SK-N-SH (cell line): Measurements from ENCODE around the gene GALNT18. TPM values are rescaled to one million over a fixed set of nuclear protein-coding genes. Genes with fewer than 3 reads are reported as not detected.

Experiments
- CTCF ChIA-PET: fragments of 300-600, 350-600 bp; formaldehyde crosslinking; extraction: SDS; loops from one replicate; lab custom pipeline; 2021; lab: Yijun Ruan, JAX
- POLR2A ChIA-PET: fragments of 350-600 bp; sonication (Branson Sonifier 250); formaldehyde crosslinking; extraction: SDS; loops from one replicate; lab custom pipeline; 2020; ENCODE audit warnings: antibody characterized with exemption, inconsistent platforms; lab: Yijun Ruan, JAX
- DNase-seq: peaks from one replicate; pipeline ENCODE4 v3.0.0; 2012
- H2AFZ ChIP-seq: fragments of 200-600 bp; sonication (generic); 2 replicates; pipeline ENCODE4 v1.8.1; 2016; ENCODE audit warnings: antibody characterized with exemption, mild to moderate bottlenecking, low read depth
- H3F3A ChIP-seq: fragments of 200-600 bp; sonication (generic); replicated peaks from 2 replicates; pipeline ENCODE3; 2016; ENCODE audit warnings: antibody characterized with exemption, mild to moderate bottlenecking; ENCODE audit not compliant: insufficient read depth
- H3K27ac ChIP-seq, 2 experiments: fragments of 200-500 bp in 1 of 2; fragments of 200-600 bp in 1 of 2; sonication (Bioruptor generic) in 1 of 2; sonication (generic), shearing (Covaris generic) in 1 of 2; 2 replicates each; pipeline versions ENCODE4 v1.5.1 to v1.6.1; 2014 to 2016; ENCODE audit warnings: low read depth in 2 of 2, inconsistent platforms in 1 of 2, low read length in 1 of 2, mild to moderate bottlenecking in 1 of 2, mixed read lengths in 1 of 2
- H3K27me3 ChIP-seq: fragments of 200-600 bp; sonication (generic), shearing (Covaris generic); 2 replicates; pipeline ENCODE4 v1.6.1; 2016; ENCODE audit warnings: mixed run types; ENCODE audit not compliant: insufficient read depth
- H3K36me3 ChIP-seq, 2 experiments: fragments of 200-500 bp in 1 of 2; fragments of 200-600 bp in 1 of 2; sonication (Bioruptor generic) in 1 of 2; sonication (generic) in 1 of 2; replicated peaks in 1 of 2; 2 replicates each; pipeline versions ENCODE3 to v1.5.1; 2014 to 2016; ENCODE audit warnings: low read length in 1 of 2, mild to moderate bottlenecking in 1 of 2; ENCODE audit not compliant: insufficient read depth in 2 of 2, control insufficient read depth in 1 of 2
- H3K4me1 ChIP-seq, 2 experiments: fragments of 200-500 bp in 1 of 2; fragments of 200-600 bp in 1 of 2; sonication (Bioruptor generic) in 1 of 2; sonication (generic), shearing (Covaris generic) in 1 of 2; 2 replicates each; pipeline versions ENCODE4 v1.5.1 to v1.6.1; 2014 to 2016; ENCODE audit warnings: low read depth in 1 of 2, low read length in 1 of 2, mixed run types in 1 of 2; ENCODE audit not compliant: insufficient read depth in 2 of 2, control insufficient read depth in 1 of 2
- H3K4me2 ChIP-seq: fragments of 200-600 bp; sonication (generic), shearing (Covaris generic); 2 replicates; pipeline ENCODE4 v1.6.1; 2017; ENCODE audit warnings: mixed run types
- H3K4me3 ChIP-seq, 2 experiments: fragments of 200-500 bp in 1 of 2; fragments of 200-600 bp in 1 of 2; sonication (Bioruptor generic) in 1 of 2; sonication (generic), shearing (Covaris generic) in 1 of 2; 2 replicates each; pipeline versions ENCODE4 v1.5.1 to v1.8.1; 2014 to 2016; ENCODE audit warnings: low read depth in 2 of 2, inconsistent platforms in 1 of 2, low read length in 1 of 2, mild to moderate bottlenecking in 1 of 2, mixed read lengths in 1 of 2, moderate library complexity in 1 of 2
- H3K79me2 ChIP-seq: fragments of 200-600 bp; sonication (generic); 2 replicates; pipeline ENCODE4 v1.8.1; 2017; ENCODE audit warnings: mild to moderate bottlenecking; ENCODE audit not compliant: insufficient read depth
- H3K9ac ChIP-seq: fragments of 200-600 bp; sonication (generic); 2 replicates; pipeline ENCODE4 v1.6.1; 2017; ENCODE audit warnings: mixed run types
- H3K9me2 ChIP-seq: fragments of 200-600 bp; sonication (generic); 2 replicates; pipeline ENCODE4 v1.6.1; 2017; ENCODE audit warnings: mixed run types
- H3K9me3 ChIP-seq: fragments of 200-600 bp; sonication (generic); 2 replicates; pipeline ENCODE4 v1.6.1; 2017; ENCODE audit warnings: mixed run types, mild to moderate bottlenecking, moderate library complexity
- H4K20me1 ChIP-seq: fragments of 200-600 bp; sonication (generic); 2 replicates; pipeline ENCODE4 v1.6.1; 2017; ENCODE audit warnings: mild to moderate bottlenecking, mixed run types; ENCODE audit not compliant: insufficient read depth
- CHD2 ChIP-seq: fragments of 150-350 bp; IDR thresholded peaks from 2 replicates; pipeline ENCODE4 v1.6.1; 2018; ENCODE audit warnings: low read length; ENCODE audit not compliant: partially characterized antibody
- EP300 ChIP-seq, 2 experiments: IDR thresholded peaks; 2 replicates each; pipeline versions ENCODE4 v1.4.0 to v1.6.1; 2012; ENCODE audit warnings: borderline replicate concordance in 1 of 2, low read depth in 1 of 2, low read length in 1 of 2
- RAD21 ChIP-seq: IDR thresholded peaks from 2 replicates; pipeline ENCODE4 v1.6.1; 2012; ENCODE audit warnings: mild to moderate bottlenecking, low read length
- RFX5 ChIP-seq: IDR thresholded peaks from 2 replicates; pipeline ENCODE4 v1.6.1; 2012; ENCODE audit warnings: mild to moderate bottlenecking, improper control_type of control experiment, low read length
- SIN3A ChIP-seq: IDR thresholded peaks from 2 replicates; pipeline ENCODE4 v1.6.1; 2012; ENCODE audit warnings: low read depth, mild to moderate bottlenecking, low read length, moderate library complexity, borderline replicate concordance
- WGBS: methylation state at CpG from one replicate; pipeline ENCODE4 v1.1.6; 2017; ENCODE audit warnings: low lambda C conversion rate; 5-methylcytosine and 5-hydroxymethylcytosine counted together
- polyA plus RNA-seq, 3 experiments: library from polyadenylated mRNA; depleted of rRNA; stranded (reverse); fragments of >200 nt; gene quantifications; 2 replicates each; pipeline ENCODE4 v1.2.3, GENCODE V29; 2012
- TF ChIP-seq, protein P1 (sequence below): IDR thresholded peaks from 2 replicates; pipeline ENCODE4 v1.4.0; 2012; ENCODE audit warnings: low read depth
- TF ChIP-seq, protein P2 (sequence below): IDR thresholded peaks from 2 replicates; pipeline ENCODE4 v1.4.0; 2012; ENCODE audit warnings: low read depth, borderline replicate concordance
- TF ChIP-seq, protein P3 (sequence below): fragments of 200-600 bp; sonication (generic); IDR thresholded peaks from 2 replicates; pipeline ENCODE4 v1.6.1; 2017; ENCODE audit warnings: antibody characterized with exemption, mild to moderate bottlenecking, moderate library complexity

The GALNT18 gene
- polyA plus RNA-seq, 1 of the 3 experiments (the other 2 are of a cell fraction): 0.64 TPM

DNA sequence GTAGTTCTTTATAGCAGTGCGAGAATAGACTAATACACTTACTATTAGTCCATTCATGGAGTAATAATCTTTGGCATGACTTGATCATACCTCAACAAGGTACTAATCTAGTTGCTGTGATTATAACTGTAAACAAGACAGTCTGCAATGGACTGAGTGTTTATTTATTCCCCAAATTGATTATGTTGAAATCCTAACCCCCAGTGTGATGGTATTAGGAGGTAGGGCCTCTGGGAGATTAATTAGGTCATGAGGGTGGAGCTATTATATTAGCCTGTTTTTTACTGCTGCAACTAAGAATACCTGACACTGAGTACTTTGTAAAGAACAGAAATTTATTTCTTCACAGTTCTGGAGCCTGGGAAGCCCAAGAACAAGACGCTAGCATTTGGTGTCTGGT is 237.8 kb downstream of the GALNT18 start:
- Histone ChIP-seq H3K27ac (no peak overlapping the region), H3K9ac (no peak overlapping the region), H3K4me1 (peaks cover 0 to 5% of the 10 kb centered on the region in 2 experiments; a peak in 1 of 4 replicates), H2AFZ (no peak overlapping the region), H3K4me3 (no peak overlapping the region), H3K9me2 (no peaks in the 10 kb centered on the region), H3K27me3 (no peaks in the 10 kb centered on the region), H3K79me2 (no peaks in the 10 kb centered on the region), H3K36me3 (no peaks in the 10 kb centered on the region), H3K4me2 (no peak overlapping the region), H3K9me3 (no peaks in the 10 kb centered on the region), H3F3A (no peaks in the 10 kb centered on the region), H4K20me1 (no peaks in the 10 kb centered on the region)
- ChIA-PET CTCF (no interaction called here), POLR2A (no interaction called here)
- 57% methylated on average over 2 of the region's 2 CpGs for WGBS
- no peak for DNase-seq
- TF ChIP-seq EP300 (IDR thresholded peaks at IDR 0.05; ENCODE audit: borderline replicate concordance in 1 of 2, low read depth in 1 of 2, low read length in 1 of 2) (no peak), SIN3A (no peak), RAD21 (no peak), CHD2 (no peak), RFX5 (no peak)
- TF ChIP-seq, protein P1, sequence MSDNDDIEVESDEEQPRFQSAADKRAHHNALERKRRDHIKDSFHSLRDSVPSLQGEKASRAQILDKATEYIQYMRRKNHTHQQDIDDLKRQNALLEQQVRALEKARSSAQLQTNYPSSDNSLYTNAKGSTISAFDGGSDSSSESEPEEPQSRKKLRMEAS: no peak
- TF ChIP-seq, protein P2, sequence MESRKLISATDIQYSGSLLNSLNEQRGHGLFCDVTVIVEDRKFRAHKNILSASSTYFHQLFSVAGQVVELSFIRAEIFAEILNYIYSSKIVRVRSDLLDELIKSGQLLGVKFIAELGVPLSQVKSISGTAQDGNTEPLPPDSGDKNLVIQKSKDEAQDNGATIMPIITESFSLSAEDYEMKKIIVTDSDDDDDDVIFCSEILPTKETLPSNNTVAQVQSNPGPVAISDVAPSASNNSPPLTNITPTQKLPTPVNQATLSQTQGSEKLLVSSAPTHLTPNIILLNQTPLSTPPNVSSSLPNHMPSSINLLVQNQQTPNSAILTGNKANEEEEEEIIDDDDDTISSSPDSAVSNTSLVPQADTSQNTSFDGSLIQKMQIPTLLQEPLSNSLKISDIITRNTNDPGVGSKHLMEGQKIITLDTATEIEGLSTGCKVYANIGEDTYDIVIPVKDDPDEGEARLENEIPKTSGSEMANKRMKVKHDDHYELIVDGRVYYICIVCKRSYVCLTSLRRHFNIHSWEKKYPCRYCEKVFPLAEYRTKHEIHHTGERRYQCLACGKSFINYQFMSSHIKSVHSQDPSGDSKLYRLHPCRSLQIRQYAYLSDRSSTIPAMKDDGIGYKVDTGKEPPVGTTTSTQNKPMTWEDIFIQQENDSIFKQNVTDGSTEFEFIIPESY: no peak
- TF ChIP-seq, protein P3, sequence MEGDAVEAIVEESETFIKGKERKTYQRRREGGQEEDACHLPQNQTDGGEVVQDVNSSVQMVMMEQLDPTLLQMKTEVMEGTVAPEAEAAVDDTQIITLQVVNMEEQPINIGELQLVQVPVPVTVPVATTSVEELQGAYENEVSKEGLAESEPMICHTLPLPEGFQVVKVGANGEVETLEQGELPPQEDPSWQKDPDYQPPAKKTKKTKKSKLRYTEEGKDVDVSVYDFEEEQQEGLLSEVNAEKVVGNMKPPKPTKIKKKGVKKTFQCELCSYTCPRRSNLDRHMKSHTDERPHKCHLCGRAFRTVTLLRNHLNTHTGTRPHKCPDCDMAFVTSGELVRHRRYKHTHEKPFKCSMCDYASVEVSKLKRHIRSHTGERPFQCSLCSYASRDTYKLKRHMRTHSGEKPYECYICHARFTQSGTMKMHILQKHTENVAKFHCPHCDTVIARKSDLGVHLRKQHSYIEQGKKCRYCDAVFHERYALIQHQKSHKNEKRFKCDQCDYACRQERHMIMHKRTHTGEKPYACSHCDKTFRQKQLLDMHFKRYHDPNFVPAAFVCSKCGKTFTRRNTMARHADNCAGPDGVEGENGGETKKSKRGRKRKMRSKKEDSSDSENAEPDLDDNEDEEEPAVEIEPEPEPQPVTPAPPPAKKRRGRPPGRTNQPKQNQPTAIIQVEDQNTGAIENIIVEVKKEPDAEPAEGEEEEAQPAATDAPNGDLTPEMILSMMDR: no peak

GRCh38 chr11:11382858-11383532 is 238.8 kb downstream of the GALNT18 start:
- CTCF ChIA-PET: no interaction called here

More at GRCh38 chr11:11382858-11383532, 238.8 kb downstream of the GALNT18 start:
- Histone ChIP-seq H3K27ac (no peak overlapping the region), H3F3A (no peaks in the 10 kb centered on the region), H3K9me3 (no peaks in the 10 kb centered on the region), H3K36me3 (no peaks in the 10 kb centered on the region), H2AFZ (no peak overlapping the region), H3K27me3 (no peaks in the 10 kb centered on the region), H3K4me1 (peaks cover 0 to 15% of the 10 kb centered on the region in 2 experiments; a peak in 1 of 4 replicates), H3K79me2 (no peaks in the 10 kb centered on the region), H4K20me1 (no peaks in the 10 kb centered on the region), H3K9me2 (no peaks in the 10 kb centered on the region), H3K4me3 (no peak overlapping the region), H3K9ac (no peak overlapping the region), H3K4me2 (no peak overlapping the region)
- no peak for TF ChIP-seq RFX5
- 39% methylated on average over 7 of the region's 7 CpGs for WGBS
- DNase-seq: no peak
- POLR2A ChIA-PET: no interaction called here
